GM20000 (cell line): ENCODE data around the gene KIF16B.

Source experiments
- DNase-seq: peaks from one replicate; pipeline ENCODE4 v3.0.0; 2012; ENCODE audit warnings: low spot score
- TF ChIP-seq, protein P1 (sequence below): IDR thresholded peaks from 2 replicates; pipeline ENCODE4 v1.5.1; 2012; ENCODE audit warnings: mild to moderate bottlenecking, control low read depth; ENCODE audit errors: extremely low read depth, missing control alignments

Gene KIF16B

DNA sequence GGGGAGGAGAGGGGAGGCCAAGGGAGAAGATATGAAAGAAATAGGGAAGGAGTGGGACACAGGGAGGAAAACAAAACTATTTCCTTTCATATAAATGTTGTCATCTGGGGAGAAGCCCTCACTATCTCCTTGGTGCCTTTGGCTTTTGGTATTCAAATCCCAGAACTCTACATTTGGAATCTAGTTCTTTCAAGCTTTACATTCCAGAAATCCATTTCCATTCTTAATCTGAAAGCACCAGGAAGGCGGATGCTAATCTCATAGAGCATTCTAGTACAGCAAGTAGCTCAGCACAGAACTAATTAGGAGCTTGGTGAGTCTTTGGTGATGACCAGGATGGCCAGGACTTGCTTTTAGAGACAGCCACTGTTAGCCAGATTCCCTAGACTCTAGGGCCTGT lies 177.9 kb downstream of the KIF16B start:
- TF ChIP-seq, protein P1, sequence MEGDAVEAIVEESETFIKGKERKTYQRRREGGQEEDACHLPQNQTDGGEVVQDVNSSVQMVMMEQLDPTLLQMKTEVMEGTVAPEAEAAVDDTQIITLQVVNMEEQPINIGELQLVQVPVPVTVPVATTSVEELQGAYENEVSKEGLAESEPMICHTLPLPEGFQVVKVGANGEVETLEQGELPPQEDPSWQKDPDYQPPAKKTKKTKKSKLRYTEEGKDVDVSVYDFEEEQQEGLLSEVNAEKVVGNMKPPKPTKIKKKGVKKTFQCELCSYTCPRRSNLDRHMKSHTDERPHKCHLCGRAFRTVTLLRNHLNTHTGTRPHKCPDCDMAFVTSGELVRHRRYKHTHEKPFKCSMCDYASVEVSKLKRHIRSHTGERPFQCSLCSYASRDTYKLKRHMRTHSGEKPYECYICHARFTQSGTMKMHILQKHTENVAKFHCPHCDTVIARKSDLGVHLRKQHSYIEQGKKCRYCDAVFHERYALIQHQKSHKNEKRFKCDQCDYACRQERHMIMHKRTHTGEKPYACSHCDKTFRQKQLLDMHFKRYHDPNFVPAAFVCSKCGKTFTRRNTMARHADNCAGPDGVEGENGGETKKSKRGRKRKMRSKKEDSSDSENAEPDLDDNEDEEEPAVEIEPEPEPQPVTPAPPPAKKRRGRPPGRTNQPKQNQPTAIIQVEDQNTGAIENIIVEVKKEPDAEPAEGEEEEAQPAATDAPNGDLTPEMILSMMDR = no peak

DNA sequence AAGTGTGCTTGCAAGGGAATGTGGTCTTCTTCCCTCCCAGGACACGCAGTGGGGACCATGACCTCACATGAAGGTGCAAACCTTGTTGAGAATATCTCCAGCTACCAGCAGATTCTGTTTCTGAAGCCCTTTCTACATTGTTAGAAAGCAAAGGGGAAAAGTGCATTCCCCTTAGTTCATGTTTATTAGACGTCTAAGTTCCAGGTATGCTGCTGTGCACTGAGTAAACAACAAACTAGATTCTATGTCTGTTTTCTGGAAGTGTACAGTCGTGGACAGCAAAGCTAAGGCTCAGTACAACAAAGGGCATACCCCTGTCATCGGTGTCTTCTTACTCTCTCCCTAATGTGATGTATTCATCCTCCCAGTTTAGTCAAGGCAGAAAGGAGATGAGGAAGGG lies 178.5 kb downstream of the KIF16B start:
- TF ChIP-seq, protein P1 = no peak
- no peak for DNase-seq

More for the DNA sequence above, 177.9 kb downstream of the KIF16B start:
- DNase-seq = no peak

DNA sequence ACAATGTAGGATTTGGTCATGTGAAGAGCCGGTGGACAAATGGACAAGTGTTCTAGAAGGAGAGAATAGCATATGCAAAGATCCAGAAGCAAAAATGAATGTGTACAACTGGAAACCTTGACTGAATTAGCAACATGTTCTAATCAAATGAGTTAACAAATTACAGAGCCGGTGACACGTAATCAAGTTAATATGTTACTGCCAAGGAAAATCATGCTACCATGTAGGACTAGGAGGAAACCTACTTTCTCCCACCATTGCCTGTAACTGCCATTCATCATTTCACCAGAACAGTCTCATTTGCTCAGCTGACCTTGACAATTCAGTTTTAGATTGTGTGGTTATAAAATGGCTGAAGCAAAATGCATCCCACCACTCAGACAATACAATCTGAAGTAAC lies 179.4 kb downstream of the KIF16B start:
- TF ChIP-seq, protein P1 = no peak

DNA sequence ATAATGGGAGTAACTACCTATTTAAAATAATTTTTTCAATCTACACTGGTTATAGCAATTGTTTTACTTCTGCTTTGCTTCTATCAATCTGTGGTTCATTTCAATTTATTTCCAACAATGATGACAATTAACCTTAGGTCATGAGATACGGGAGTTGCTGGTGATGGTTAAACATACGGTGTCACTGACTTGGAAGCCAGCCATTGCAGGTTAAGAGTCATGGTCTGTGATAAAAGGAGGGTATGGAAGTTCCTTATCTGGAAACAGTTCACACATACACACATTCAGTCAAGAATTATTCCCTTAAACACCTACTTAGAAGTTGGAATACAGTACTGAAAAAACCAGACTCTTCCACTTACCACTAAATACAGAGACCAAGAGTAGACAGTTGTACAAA lies 180.0 kb downstream of the KIF16B start:
- TF ChIP-seq, protein P1 = no peak
- no peak for DNase-seq

More for the DNA sequence above, 179.4 kb downstream of the KIF16B start:
- no peak for DNase-seq

DNA sequence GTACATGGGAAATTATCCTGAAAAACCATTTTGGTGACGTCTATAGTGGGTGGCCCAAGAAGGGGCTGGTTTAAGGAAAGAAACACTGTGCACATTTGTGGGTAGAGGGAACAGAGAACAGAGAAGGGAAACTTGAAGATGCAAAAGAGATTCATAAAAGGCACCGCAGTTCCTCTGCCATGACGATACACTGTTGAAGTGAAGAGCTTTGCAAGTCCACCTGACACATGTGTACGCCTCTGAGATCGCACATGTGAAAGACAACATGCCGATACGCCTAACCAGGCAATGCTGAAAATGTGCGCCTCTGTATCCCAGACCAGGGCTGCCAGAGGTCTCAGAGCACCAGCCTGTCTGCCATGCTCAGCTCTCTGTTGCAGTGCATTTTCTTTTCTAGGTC lies 180.9 kb downstream of the KIF16B start:
- TF ChIP-seq, protein P1 = no peak
- peak; percentile 64 for DNase-seq

DNA sequence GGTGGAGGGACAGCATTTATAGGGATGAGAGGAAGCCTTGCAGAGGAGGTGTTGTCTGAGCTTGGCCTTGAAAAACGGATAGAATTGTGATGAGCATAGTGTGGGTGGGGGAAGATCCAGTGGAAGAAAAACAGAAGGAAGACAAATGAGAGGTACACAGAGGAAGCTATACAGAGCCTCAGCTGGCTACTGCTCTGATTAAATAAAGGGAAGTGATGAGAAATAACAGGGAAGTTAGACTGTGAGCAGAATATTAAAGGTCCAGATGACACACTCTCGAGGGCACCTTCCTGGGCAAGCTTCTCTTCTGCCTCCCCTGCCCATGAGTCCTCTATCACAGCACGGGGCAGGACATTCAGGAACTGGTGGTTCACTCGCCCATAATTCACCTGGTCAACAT lies 182.3 kb downstream of the KIF16B start:
- no peak for DNase-seq
- TF ChIP-seq, protein P1 = no peak

DNA sequence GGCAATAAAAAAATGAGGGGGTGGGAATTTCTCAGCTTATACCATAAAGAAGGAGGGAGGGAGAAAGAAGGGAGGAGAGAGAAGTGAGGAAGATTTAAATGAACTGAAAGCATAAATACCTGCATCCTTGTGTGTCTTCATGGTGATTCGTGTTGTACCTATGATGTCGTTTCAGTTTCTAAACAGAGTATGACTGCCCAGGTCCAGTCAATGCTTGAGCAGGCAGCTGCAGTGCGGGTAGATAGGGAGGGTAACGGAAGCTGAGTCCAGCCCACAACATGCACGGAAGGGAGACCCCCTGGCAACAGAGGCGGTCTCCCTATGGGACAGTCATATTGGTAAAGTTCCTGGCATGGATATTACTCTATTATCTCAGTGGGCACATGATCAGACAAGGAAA lies 184.5 kb downstream of the KIF16B start:
- peak; percentile 28 for DNase-seq
- TF ChIP-seq, protein P1 = no peak
